NOMO-1 treated with dmso at 0.1 percent for 144 hours (cell line): ENCODE measurements around the gene GNS.
"Not testable (repeated sequence)": the region's sequence is repeated elsewhere in the genome, so short reads cannot be mapped to it uniquely, and the experiment has no call there.

Source experiments
- DNase-seq: peaks from one replicate; lab custom pipeline; 2025; ENCODE audit not compliant: unreplicated experiment; lab: John Stamatoyannopoulos, UW

Gene GNS

GRCh38 chr12:64780132-64780530 is 20.9 kb upstream of the GNS start:
- no peak for DNase-seq

DNA sequence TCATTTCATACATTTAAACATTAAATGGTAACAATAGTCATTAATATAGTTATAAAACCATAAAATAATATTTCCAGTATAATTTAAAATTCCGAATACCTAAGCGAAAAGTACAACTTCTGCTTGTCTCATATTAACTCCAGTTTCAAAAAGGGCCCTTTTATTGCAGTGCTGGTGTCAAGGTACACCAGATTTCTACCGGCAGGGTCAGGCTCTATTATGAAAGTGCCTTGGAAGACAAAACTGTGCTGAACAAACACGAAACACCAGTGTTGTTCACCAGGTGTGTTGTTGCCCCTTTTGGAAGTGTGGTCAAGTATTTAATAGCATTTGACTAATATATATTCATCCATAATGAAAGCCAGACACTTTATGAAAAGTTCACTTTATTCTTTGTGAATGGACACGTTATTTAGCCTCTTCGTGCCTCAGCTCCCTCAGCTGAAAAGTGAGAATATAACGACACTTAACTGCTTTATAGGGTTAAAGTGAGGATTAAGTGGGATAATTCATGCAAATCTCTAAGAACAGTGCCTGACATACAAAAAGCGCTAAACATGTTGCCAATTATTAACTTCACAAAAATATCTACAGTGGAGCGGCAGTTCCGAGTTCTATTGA is 20.3 kb upstream of the GNS start:
- DNase-seq: no peak

DNA sequence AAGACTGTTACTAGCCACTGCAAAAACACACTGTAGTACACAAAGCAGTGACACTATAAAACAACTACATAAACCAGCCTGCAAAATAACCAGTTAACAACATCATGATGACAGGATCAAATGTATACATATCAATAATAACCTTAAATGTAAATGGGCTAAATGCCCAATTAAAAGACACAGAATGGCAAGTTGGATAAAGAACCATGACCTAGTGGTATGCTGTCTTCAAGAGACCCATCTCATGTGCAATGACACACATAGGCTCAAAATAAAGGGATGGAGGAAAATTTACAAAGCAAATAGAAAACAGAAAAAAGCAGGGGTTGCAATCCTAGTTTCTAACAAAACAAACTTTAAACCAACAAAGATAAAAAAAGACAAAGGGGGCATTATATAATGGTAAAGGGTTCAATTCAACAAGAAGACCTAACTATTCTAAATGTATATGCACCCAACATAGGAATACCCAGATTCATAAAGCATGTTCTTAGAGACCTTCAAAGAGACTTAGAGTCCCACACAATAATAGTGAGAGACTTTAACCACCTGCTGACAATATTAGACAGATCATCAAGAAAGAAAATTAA is 16.0 kb upstream of the GNS start:
- DNase-seq: not testable (repeated sequence)

- no peak for DNase-seq
Observed at GRCh38 chr12:64773386-64773785, 14.2 kb upstream of the GNS start.

DNA sequence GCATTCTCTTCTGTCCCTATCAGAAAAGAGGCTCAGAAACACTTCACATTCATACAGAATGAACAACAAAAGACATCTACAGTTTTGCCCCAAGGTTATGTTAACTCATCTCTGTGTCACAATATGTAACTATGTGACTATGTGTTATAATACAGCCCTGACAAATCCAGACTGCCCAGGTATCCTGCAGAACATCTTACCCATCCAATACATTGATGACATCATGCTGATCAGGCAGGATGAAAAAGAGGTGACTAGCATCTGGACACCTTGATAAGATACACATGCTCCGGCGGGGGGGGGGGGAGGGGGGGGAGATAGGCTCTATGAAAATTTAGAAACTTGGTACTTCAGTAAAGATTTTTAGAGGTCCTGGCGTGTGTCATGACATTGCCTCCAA is 8.3 kb upstream of the GNS start:
- DNase-seq: no peak

DNA sequence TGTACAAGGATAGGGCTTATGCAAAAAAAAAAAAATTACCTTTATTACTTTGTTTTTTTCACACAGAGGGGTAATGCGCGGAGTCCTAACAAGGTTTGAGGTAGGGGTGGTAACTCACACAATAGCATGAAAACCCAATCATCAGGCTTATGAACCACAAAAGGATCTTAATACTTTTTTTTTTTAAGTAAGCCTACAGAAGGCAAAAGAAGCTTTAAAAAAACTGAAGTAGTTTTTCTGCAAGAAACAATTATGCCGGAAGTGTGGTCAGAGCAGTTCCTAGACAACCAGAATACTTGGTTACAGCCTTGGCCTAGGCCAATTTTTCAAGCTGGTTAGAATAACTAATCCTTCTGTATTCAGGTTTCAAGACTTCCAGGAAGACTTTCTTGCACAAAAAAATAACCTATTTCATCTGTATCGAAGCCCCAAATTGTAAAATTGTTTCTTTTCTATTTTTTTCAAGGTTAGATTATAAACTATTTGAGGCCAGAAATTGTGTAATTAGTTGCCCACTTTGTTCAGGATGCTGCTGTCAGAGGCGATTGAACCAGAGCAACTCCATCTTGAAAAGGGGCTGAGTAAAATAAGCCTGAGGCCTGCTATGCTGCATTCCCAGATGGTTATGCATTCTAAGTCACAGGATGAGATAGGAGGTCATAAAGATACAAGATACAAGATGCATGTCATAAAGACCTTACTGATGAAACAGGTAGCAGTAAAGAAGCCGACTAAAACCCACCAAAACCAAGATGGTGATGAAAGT is 1.8 kb upstream of the GNS start:
- peak; percentile 68 for DNase-seq

GRCh38 chr12:64757771-64758170 is 1.4 kb downstream of the GNS start:
- DNase-seq: peak; percentile 37

- no peak for DNase-seq
Observed at GRCh38 chr12:64756376-64756775, 2.8 kb downstream of the GNS start.

GRCh38 chr12:64753427-64753826 is 5.8 kb downstream of the GNS start:
- DNase-seq: no peak

DNA sequence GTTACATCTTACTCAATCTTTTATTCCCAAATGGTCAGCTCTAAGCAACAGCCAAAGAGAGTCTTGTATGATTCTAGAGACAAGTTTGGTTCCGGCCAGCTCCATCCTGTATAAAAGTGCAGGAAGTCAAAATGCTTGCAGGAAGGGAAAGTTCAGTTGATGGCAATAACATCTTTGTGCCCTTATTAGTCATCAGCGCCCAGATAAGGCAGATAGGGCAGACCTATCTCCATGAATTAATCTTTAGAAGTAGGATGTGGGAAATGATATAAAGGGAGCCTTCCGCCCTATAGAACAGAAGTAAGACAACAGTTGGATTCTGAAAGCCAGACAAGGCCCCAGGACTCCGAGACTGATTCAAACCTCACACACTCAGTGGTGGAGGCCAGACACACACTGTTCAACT is 6.4 kb downstream of the GNS start:
- no peak for DNase-seq

GRCh38 chr12:64752032-64752431 is 7.2 kb downstream of the GNS start:
- no peak for DNase-seq

- peak; percentile 59 for DNase-seq
Observed at GRCh38 chr12:64749461-64750200, 9.6 kb downstream of the GNS start.

DNA sequence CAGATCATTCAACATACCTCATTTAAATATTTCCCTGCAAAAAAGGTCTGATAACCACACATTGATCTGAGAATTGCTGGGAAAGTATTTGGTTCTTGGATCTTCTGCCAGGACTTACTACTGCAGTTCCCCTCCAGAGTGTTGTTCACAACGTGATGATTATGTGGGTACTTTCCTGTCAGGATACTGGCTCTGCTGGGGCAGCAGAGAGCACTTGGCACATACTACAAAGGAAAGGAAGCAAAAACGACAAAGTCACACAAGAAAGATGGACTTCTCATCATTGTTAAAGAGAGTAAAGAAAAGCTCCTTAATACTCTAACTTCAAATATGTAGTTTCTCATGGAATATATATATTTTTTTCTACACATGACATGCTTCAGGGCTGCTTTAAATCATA is 11.5 kb downstream of the GNS start:
- no peak for DNase-seq

GRCh38 chr12:64746663-64747062 is 12.5 kb downstream of the GNS start:
- no peak for DNase-seq

- DNase-seq: no peak
Observed at GRCh38 chr12:64745980-64746379, 13.2 kb downstream of the GNS start.

DNA sequence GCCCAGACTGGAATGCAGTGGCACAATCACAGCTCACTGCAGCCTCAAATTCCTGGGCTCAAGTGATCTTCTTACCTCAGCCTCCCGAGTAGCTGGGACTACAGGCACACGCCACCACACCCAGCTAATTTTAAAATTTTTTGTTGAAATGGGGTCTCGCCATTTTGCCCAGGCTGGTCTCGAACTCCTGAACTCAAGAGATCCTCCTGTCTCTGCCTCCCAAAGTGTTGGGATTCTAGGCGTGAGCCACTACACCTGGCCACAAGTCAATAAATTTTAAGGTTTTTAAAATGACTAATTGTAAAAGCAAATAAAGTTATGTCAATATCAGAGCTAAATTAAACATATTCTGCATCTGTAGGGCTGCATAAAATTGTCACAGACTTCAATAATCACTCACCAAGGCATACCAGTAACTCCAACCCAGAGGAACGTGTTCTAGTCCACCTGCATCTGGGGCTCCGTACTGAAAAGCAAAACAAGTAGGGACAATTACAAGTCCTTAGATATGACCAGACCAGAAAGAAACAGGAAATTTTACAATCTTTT is 13.9 kb downstream of the GNS start:
- no peak for DNase-seq

GRCh38 chr12:64744422-64745258 is 14.6 kb downstream of the GNS start:
- DNase-seq: no peak

DNA sequence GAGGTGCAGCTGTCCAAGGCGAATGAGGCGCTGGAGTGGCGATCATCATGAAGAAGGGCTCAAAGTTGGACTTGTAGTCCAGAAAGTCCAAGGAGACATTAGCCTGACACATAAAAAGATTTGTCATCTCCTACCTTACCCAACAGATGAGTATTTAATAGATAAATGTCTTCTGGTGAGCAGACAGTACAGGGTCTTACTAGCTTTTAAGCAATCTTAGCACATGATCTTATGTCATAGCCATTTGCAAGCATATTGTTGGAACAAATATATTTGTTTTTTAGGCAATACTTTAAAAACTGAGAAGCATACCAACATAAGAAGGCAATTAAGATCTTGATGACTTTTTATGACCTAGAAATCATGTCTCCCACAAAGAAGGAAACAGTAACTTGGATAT is 16.0 kb downstream of the GNS start:
- DNase-seq: no peak

- no peak for DNase-seq
Observed at GRCh38 chr12:64742416-64742815, 16.8 kb downstream of the GNS start.

DNA sequence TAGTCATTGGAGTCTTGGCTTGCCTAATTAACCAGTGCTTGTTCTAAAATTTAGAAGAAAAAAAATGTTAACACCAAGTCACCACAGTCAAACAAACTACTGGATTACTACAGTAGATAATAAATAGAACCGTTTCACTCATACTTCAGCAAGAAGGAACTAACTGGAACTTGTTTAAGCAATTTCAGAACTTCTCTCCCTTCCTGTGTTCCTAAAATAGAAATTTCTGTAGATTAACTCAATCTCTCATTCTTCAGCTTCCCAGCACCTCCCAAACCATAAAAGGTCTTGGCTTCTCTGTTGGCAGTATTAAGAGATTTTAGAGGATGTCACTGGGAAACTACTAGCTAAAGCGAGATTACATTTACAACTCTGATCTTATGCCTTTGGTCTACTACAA is 18.6 kb downstream of the GNS start:
- DNase-seq: no peak

DNA sequence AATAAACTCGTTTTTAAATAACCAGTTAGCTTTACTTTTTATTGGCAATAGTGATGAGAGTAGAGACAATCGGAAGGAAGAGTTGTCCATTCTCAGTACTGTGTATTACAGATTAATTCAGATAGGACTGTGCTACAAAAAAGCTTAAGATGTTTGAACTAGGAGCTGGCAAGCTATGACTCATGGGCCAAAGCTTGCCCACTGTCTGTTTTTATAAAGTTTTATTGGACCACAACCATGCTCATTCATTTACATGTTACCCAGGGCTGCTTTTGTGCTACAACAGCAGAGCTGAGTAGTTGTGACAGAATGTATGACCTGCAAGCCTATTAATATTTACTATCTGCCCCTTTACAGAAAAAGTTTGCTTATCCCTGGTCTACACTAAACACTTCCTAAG is 19.4 kb downstream of the GNS start:
- no peak for DNase-seq
